ENCODE measurements around the gene MIER3. TPM values are rescaled to one million over a fixed set of nuclear protein-coding genes. Genes with fewer than 3 reads are reported as not detected.

MIER3 gene
- total RNA-seq, 1 donor from 2014 or later: 43.1 TPM

- Mint-ChIP-seq H3K27me3 (peaks cover 45% of the 10 kb centered on the region), H3K4me3 (no peak overlapping the region), H3K36me3 (no peaks in the 10 kb centered on the region), H3K27ac (no peak overlapping the region), H3K4me1 (ENCODE audit: unreplicated experiment) (no peaks in the 10 kb centered on the region), H3K9me3 (no peaks in the 10 kb centered on the region)
- DNase-seq (ENCODE audit: extremely low spot score, unreplicated experiment): no peak
- no peak for TF ChIP-seq CTCF (conservative IDR thresholded peaks at IDR 0.05)
These were observed 7.4 kb upstream of the MIER3 start for GRCh38 chr5:56959326-56959725.

- no peak overlapping the region for H3K4me3 Mint-ChIP-seq
- H3K27me3 Mint-ChIP-seq: peaks cover 40% of the 10 kb centered on the region
- DNase-seq (ENCODE audit: extremely low spot score, unreplicated experiment): no peak
- H3K36me3 Mint-ChIP-seq: no peaks in the 10 kb centered on the region
- no peak overlapping the region for H3K27ac Mint-ChIP-seq
- H3K4me1 Mint-ChIP-seq (ENCODE audit: unreplicated experiment): no peaks in the 10 kb centered on the region
- TF ChIP-seq CTCF (conservative IDR thresholded peaks at IDR 0.05): no peak
- H3K9me3 Mint-ChIP-seq: no peaks in the 10 kb centered on the region
These were observed 6.7 kb upstream of the MIER3 start for GRCh38 chr5:56958595-56958994.

- H3K27me3 Mint-ChIP-seq: peaks cover 23% of the 10 kb centered on the region
- TF ChIP-seq CTCF (conservative IDR thresholded peaks at IDR 0.05): no peak
- H3K36me3 Mint-ChIP-seq: no peaks in the 10 kb centered on the region
- peaks cover 12% of the 10 kb centered on the region for H3K4me1 Mint-ChIP-seq (ENCODE audit: unreplicated experiment)
- peak overlapping the region; percentile 21 for H3K4me3 Mint-ChIP-seq
- DNase-seq (ENCODE audit: extremely low spot score, unreplicated experiment): no peak
- no peaks in the 10 kb centered on the region for H3K9me3 Mint-ChIP-seq
- no peak overlapping the region for H3K27ac Mint-ChIP-seq
These were observed 2.3 kb upstream of the MIER3 start for GRCh38 chr5:56954262-56954661.

- H3K36me3 Mint-ChIP-seq: peaks cover 4% of the 10 kb centered on the region
- no peaks in the 10 kb centered on the region for H3K9me3 Mint-ChIP-seq
- peaks cover 7% of the 10 kb centered on the region for H3K27me3 Mint-ChIP-seq
- peak overlapping the region; percentile 93 for H3K27ac Mint-ChIP-seq
- H3K4me3 Mint-ChIP-seq: peak overlapping the region; percentile 98
- peak; percentile 69 for DNase-seq (ENCODE audit: extremely low spot score, unreplicated experiment)
- no peak for TF ChIP-seq CTCF (conservative IDR thresholded peaks at IDR 0.05)
- H3K4me1 Mint-ChIP-seq (ENCODE audit: unreplicated experiment): peaks cover 12% of the 10 kb centered on the region
These were observed 587 bp downstream of the MIER3 start for GRCh38 chr5:56951126-56951945.

- peaks cover 9% of the 10 kb centered on the region for H3K36me3 Mint-ChIP-seq
These were observed 1.2 kb downstream of the MIER3 start for GRCh38 chr5:56950626-56951125.

More at GRCh38 chr5:56950626-56951125, 1.2 kb downstream of the MIER3 start:
- peaks cover 7% of the 10 kb centered on the region for H3K27me3 Mint-ChIP-seq
- H3K4me3 Mint-ChIP-seq: peak overlapping the region; percentile 98
- H3K27ac Mint-ChIP-seq: peak overlapping the region; percentile 93
- no peak for TF ChIP-seq CTCF (conservative IDR thresholded peaks at IDR 0.05)
- peak; percentile 78 for DNase-seq (ENCODE audit: extremely low spot score, unreplicated experiment)
- no peaks in the 10 kb centered on the region for H3K9me3 Mint-ChIP-seq
- peaks cover 12% of the 10 kb centered on the region for H3K4me1 Mint-ChIP-seq (ENCODE audit: unreplicated experiment)

All from type B pancreatic cell (in vitro differentiated cells).